AML-193 (cell line): ENCODE results near the gene BMP3.

Experiments
- DNase-seq, 2 experiments: peaks; one replicate each; lab custom pipeline; 2025; lab: John Stamatoyannopoulos, UW

BMP3 gene

GRCh38 chr4:81040012-81040659 is 9.6 kb downstream of the BMP3 start:
- peak; percentile 18 to 52 for DNase-seq

DNA sequence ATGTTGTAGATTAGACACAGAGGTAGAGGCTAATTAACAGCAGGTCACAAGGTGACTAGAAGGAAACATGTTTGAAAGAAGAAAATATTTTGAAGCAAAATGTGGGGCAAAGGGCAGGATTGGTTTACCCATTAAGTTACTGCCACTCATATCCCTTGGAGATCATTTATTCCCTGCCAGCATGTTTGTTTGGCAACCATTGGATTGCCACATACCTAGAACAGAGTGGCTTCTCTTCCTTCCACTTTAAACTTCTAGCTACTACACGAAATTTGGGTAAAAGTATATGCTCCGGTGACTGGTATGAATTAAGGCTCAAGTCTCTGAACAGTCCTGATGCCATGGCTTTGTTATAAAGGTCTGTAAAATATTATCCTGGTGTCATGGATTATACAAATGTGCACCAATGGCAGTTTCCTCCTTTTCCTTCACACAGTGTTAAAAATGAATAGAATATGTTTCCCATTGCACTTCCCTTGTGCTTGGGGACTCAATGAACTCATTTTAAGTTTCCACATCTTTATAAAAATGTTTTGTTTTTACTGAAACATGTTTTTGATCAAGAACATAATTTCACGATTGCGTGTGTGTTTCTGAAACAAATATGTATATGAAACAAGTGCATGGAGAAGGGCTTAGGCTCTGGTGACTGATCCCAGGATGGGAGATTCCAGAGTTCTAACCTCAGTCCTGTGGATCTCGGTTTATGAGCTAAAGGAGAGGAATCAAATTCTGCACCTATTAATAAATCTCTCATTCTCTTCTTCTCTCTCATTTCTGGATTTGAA is 12.3 kb downstream of the BMP3 start:
- DNase-seq, result peak in 1 of 2 experiments; percentile 22

DNA sequence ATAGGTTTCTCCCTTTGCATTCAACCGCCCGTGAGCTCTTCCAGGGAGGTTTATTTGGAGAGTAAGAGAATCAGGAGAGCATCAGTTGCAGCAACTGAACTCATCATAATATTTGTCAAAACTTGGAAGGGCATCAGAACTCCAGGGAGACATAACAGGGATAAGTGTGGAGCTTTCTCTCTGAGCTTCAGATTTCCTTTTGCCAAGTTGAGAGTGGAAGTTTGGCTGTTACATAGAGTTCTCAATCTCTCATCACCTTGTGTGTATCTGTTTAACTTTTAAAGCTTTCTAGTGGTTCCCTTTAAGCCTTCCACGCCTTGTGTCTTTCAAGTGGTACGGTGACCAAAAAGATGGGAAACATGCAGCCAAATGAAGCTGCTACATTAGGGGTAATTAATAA is 18.8 kb downstream of the BMP3 start:
- DNase-seq, result no peak

- DNase-seq, result no peak
Observed at GRCh38 chr4:81049907-81050306, 19.4 kb downstream of the BMP3 start.

- peak; percentile 11 to 20 for DNase-seq
Observed at GRCh38 chr4:81052119-81053068, 21.9 kb downstream of the BMP3 start.

DNA sequence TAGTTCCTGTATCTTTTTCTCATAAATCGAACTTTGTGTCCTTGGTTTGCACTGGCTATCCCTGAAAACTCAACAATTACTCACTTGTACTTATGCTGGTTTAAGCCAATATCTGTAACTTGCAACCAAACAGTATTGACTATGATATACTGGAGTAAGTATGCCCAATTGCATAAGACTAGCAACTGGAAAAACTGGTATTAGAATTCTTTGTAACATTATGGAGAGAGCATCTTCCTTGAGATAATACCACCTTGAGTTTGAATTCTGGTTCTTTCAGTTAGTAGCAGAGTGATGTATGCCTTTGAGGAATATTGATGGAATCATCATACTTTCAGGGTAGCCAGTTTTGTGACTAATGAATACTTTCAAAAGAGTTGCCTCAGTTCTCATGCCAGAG is 28.1 kb downstream of the BMP3 start:
- DNase-seq, result no peak

GRCh38 chr4:81060587-81061343 is 30.3 kb downstream of the BMP3 start:
- DNase-seq, result no peak

- DNase-seq, result no peak
Observed at GRCh38 chr4:81061344-81061730, 30.8 kb downstream of the BMP3 start.

DNA sequence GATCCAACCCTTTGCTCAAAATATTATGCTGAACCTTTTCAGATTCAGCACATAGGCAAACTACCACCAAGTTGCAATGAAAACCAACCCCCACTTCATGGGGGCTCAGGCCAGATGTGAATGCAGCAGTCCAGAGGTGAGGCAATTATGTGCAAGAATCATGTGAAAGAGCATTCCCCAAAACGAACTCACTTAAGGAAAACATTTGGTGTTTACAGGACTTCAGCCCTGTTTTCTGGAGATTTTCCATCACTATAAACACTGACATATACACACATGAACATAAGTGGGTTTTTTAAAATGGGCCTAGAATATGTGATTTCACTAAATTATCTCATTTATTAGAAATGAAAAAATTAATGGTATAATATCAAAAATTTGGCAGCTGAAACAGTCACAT is 31.5 kb downstream of the BMP3 start:
- DNase-seq, result no peak

- no peak for DNase-seq
Observed at GRCh38 chr4:81065446-81065845, 34.9 kb downstream of the BMP3 start.

- peak; percentile 70 to 75 for DNase-seq
Observed at GRCh38 chr4:81069706-81070331, 39.3 kb downstream of the BMP3 start.

DNA sequence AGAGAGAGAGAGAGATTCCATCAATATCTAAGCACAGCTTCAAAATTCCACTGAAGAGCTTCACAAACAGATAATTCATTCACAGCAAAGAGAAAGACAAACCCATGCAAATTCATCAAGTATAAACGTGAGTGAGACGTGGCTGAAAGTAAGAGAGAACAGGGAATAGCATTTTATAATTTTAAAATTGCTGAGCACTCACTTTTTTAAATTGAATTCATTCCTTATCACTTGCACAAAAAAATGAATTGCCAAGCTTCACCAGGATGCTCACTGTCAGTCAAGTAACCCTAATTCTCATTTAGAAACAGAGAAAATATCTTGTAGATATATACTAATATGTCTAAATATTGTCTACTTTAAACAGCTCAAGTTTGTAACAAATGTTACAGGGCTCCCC is 40.5 kb downstream of the BMP3 start:
- DNase-seq, result no peak

- DNase-seq, result no peak
Observed at GRCh38 chr4:81081156-81081555, 50.6 kb downstream of the BMP3 start.

GRCh38 chr4:81084029-81084428 is 53.5 kb downstream of the BMP3 start:
- no peak for DNase-seq

GRCh38 chr4:81084634-81085033 is 54.1 kb downstream of the BMP3 start:
- no peak for DNase-seq

- no peak for DNase-seq
Observed at GRCh38 chr4:81085291-81085690, 54.8 kb downstream of the BMP3 start.

GRCh38 chr4:81085979-81086378 is 55.5 kb downstream of the BMP3 start:
- no peak for DNase-seq

- DNase-seq, result no peak
Observed at GRCh38 chr4:81093720-81094401, 63.4 kb downstream of the BMP3 start.

DNA sequence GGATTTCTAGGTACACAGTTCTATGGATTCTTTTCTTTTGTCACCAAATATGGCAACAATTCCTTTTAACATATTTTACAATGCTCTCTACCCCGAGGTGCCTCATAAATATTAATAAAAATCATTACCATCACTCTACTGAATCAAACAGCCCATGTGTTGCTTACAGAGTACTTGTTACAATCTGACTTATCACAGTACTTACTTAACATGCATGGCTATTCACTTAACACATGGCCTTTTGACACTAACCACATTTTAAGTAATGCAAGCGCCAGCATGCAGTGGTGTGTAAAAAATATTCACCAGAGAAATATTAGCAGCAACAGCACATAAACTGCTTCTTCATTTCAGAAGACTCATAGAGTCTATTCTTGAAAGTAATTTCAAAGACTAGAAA is 64.9 kb downstream of the BMP3 start:
- DNase-seq, result no peak

DNA sequence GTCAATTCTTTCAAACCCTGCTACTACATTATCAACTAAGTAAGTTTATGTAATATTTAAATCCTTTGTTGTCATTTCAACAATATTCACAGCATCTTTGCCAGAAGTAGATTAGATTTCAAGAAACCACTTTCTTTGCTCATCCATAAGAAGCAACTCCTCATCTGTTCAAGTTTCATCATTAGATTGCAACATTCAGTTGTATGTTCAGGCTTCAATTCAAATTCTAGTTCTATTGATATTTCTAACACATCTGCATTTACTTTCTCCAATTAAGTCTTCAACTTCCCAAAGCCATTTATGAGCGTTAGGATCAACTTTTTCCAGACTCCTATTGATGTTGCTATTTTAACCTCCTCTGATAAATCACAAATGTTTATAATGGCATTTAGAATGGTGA is 66.1 kb downstream of the BMP3 start:
- DNase-seq, result no peak

GRCh38 chr4:81102107-81102506 is 71.6 kb downstream of the BMP3 start:
- no peak for DNase-seq
